ENCODE results near the gene AFMID. TPM values are rescaled to one million over a fixed set of nuclear protein-coding genes. Genes with fewer than 3 reads are reported as not detected.
A peak's percentile ranks its signal among the peaks of the same experiment; 100 is the strongest.

The AFMID gene
- total RNA-seq, 1 experiment from 2014 or later, result 59.3 TPM

DNA sequence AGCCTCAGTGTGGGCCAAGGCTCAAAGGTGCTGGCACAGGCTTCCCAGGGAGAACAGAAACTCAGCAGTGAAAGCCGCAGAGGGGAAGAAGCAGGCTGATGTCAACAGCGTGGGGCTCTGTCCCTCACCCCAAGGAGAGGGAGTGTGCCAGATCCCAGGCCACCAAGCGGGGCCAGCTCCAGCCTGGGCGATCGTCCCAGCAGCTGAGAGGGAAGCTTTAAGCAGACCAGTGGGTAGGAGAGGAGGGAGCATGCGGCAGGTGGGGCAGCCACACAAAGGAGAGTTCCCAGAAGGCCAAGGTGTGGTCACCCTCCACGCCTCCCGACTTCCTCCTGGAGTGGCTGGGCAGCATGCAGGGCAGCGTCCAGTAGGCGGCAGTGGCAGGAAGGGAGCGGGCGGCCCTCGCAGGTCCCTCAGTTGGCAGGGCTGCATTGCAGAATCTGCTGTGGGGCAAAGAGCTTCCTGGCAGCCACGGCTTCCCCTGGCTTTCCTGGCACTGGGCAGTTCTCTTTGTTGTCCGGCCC is 12.8 kb upstream of the AFMID start:
- Histone ChIP-seq H3K27me3 (ENCODE audit: control insufficient read depth, insufficient read depth, low read length) (no peaks in the 10 kb centered on the region), H3K27ac (ENCODE audit: low read length) (peak overlapping the region; percentile 73), H3K4me3 (ENCODE audit: low read depth in 2 of 2, low read length in 2 of 2) (peak overlapping the region in 1 of 2 experiments; percentile 7; a peak in 1 of 4 replicates), H3K4me1 (ENCODE audit: control insufficient read depth, insufficient read depth, low read length) (peaks cover 63% of the 10 kb centered on the region), H3K9me3 (ENCODE audit: control insufficient read depth, insufficient read depth, low read depth, low read length) (no peaks in the 10 kb centered on the region), H3K36me3 (ENCODE audit: control insufficient read depth, insufficient read depth, low read length) (no peaks in the 10 kb centered on the region; the same call in 1 of the 2 replicates)
- ChIA-PET CTCF (interaction anchor here (0.6 to 1.1 kb wide), 3 partner anchors 25 to 32 kb away, joined by 3 to 6 read pairs (median 3); no protein-coding TSS in a partner anchor), POLR2A (interaction anchor here (0.6 kb wide), 1 partner anchor 12 kb away, joined by 7 read pairs; the partner anchor contains the start of genes AFMID and TK1)
- ATAC-seq (peak; percentile 64), DNase-seq (ENCODE audit: low read depth, low spot score) (no peak)
- intact Hi-C loops (cut with micrococcal nuclease; ENCODE audit: unreplicated experiment) (no loop called here), in situ Hi-C loops (cut with HindIII; ENCODE audit: low pct_unique_long_range_greater_than_20kb, low sequenced_read_pairs) (no loop called here)
- TF ChIP-seq TCF7L2 (IDR thresholded peaks at IDR 0.05; ENCODE audit: low read depth, low read length) (no peak), REST (IDR thresholded peaks at IDR 0.05; ENCODE audit: insufficient read depth in 1 of 2, low read depth in 2 of 2, low read length in 1 of 2) (no peak), POLR2AphosphoS5 (IDR thresholded peaks at IDR 0.05; ENCODE audit: low read depth, low read length) (peak; percentile 72), SIN3A (IDR thresholded peaks at IDR 0.05; ENCODE audit: borderline replicate concordance, insufficient read depth, low read depth, low read length) (no peak), CTCF (IDR thresholded peaks at IDR 0.05) (no peak)
- BruUV-seq (replicated peaks), result TSS peak; percentile 34

DNA sequence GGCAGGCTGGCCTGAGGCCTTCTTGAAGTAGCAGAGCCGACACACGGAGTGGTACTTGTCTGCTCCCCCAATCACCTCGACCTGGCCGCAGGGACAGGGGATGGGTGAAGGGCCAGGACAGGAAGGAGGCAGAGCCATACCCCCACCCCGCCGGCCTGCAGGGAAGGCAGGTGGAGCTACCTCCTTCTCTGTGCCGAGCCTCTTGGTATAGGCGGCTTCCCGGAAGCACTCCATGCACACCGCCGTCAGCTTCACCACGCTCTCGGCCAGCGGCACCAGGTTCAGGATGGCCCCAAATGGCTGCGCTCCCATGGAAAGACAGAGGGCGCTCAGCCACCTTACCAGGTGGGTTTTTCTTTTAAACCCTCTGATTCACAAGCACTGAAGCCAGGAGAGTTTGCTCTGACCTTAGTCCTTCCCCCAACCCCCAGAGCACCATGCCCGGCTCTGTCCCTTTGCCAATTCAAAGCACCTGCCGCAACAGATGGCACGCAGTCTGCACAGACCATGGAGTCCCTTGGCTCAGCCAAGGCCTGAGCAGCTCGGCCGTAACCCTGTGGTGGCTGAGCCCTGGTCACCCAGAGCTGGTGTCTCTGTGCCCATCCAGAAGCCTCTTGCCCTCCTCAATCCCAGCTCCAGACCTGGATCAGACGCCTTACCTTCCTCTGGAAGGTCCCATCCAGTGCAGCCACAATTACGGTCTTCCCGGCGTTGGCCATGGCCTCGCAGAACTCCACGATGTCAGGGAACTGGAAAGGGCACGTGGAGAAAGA is 12.1 kb upstream of the AFMID start:
- in situ Hi-C loops (cut with HindIII; ENCODE audit: low pct_unique_long_range_greater_than_20kb, low sequenced_read_pairs) (no loop called here), intact Hi-C loops (cut with micrococcal nuclease; ENCODE audit: unreplicated experiment) (loop anchor here (5.0 kb wide), 1 partner anchor 63 kb away; no protein-coding TSS in a partner anchor)
- CTCF ChIA-PET, result interaction anchor here (0.6 to 1.1 kb wide), 5 partner anchors 16 to 56 kb away, joined by 3 to 6 read pairs (median 3); no protein-coding TSS in a partner anchor
- POLR2A ChIA-PET, result interaction anchor here (0.6 kb wide), 2 partner anchors 40 to 522 kb away, joined by 3 to 7 read pairs; no protein-coding TSS in a partner anchor
- Histone ChIP-seq H3K36me3 (ENCODE audit: control insufficient read depth, insufficient read depth, low read length) (no peaks in the 10 kb centered on the region; the same call in none of the 2 replicates), H3K4me3 (ENCODE audit: low read depth in 2 of 2, low read length in 2 of 2) (peak overlapping the region in 1 of 2 experiments; percentile 7; a peak in 1 of 4 replicates), H3K27me3 (ENCODE audit: control insufficient read depth, insufficient read depth, low read length) (no peaks in the 10 kb centered on the region), H3K9me3 (ENCODE audit: control insufficient read depth, insufficient read depth, low read depth, low read length) (no peaks in the 10 kb centered on the region), H3K4me1 (ENCODE audit: control insufficient read depth, insufficient read depth, low read length) (peaks cover 56% of the 10 kb centered on the region), H3K27ac (ENCODE audit: low read length) (peak overlapping the region; percentile 73)
- DNase-seq (ENCODE audit: low read depth, low spot score) (no peak), ATAC-seq (peak; percentile 33)
- no TSS peak for BruUV-seq (replicated peaks)
- TF ChIP-seq SIN3A (IDR thresholded peaks at IDR 0.05; ENCODE audit: borderline replicate concordance, insufficient read depth, low read depth, low read length), result no peak
- TF ChIP-seq REST (IDR thresholded peaks at IDR 0.05; ENCODE audit: insufficient read depth in 1 of 2, low read depth in 2 of 2, low read length in 1 of 2), result no peak
- no peak for TF ChIP-seq CTCF (IDR thresholded peaks at IDR 0.05)
- TF ChIP-seq POLR2AphosphoS5 (IDR thresholded peaks at IDR 0.05; ENCODE audit: low read depth, low read length), result no peak; the same call in 1 of the 2 replicates
- no peak for TF ChIP-seq TCF7L2 (IDR thresholded peaks at IDR 0.05; ENCODE audit: low read depth, low read length)
